Activated naive CD4-positive, alpha-beta T cell treated with anti-CD3 and anti-CD28 coated beads, Interleukin-2, amount 50 U/mL, for 16 hours (primary cell): Measurements from ENCODE around the gene MAPRE3.

Source experiments
- DNase-seq: peaks from one replicate; pipeline ENCODE4 v3.0.0-alpha.2; 2020

MAPRE3 gene

GRCh38 chr2:26986576-26986975 is 16.1 kb downstream of the MAPRE3 start:
- no peak for DNase-seq

- DNase-seq: no peak
Measured at GRCh38 chr2:26988058-26988860, 17.8 kb downstream of the MAPRE3 start.

GRCh38 chr2:26989156-26989555 is 18.7 kb downstream of the MAPRE3 start:
- no peak for DNase-seq

- no peak for DNase-seq
Measured at GRCh38 chr2:26991717-26992116, 21.3 kb downstream of the MAPRE3 start.

GRCh38 chr2:26993768-26994167 is 23.3 kb downstream of the MAPRE3 start:
- no peak for DNase-seq

- no peak for DNase-seq
Measured at GRCh38 chr2:26994983-26995382, 24.5 kb downstream of the MAPRE3 start.

- DNase-seq: no peak
Measured at GRCh38 chr2:26997394-26997793, 27.0 kb downstream of the MAPRE3 start.

GRCh38 chr2:26998323-26998722 is 27.9 kb downstream of the MAPRE3 start:
- DNase-seq: no peak

- no peak for DNase-seq
Measured at GRCh38 chr2:27000228-27000627, 29.8 kb downstream of the MAPRE3 start.

GRCh38 chr2:27000995-27001394 is 30.6 kb downstream of the MAPRE3 start:
- no peak for DNase-seq

- no peak for DNase-seq
Measured at GRCh38 chr2:27001950-27002349, 31.5 kb downstream of the MAPRE3 start.

GRCh38 chr2:27003007-27003406 is 32.6 kb downstream of the MAPRE3 start:
- no peak for DNase-seq

- no peak for DNase-seq
Measured at GRCh38 chr2:27003857-27004256, 33.4 kb downstream of the MAPRE3 start.

- DNase-seq: no peak
Measured at GRCh38 chr2:27006602-27007415, 36.4 kb downstream of the MAPRE3 start.

- DNase-seq: no peak
Measured at GRCh38 chr2:27007416-27008374, 37.3 kb downstream of the MAPRE3 start.

GRCh38 chr2:27008678-27009077 is 38.2 kb downstream of the MAPRE3 start:
- no peak for DNase-seq

- DNase-seq: no peak
Measured at GRCh38 chr2:27009083-27009482, 38.6 kb downstream of the MAPRE3 start.

GRCh38 chr2:27009716-27010115 is 39.3 kb downstream of the MAPRE3 start:
- no peak for DNase-seq

GRCh38 chr2:27010139-27010538 is 39.7 kb downstream of the MAPRE3 start:
- no peak for DNase-seq

- no peak for DNase-seq
Measured at GRCh38 chr2:27013738-27014137, 43.3 kb downstream of the MAPRE3 start.

- no peak for DNase-seq
Measured at GRCh38 chr2:27014771-27015433, 44.5 kb downstream of the MAPRE3 start.

GRCh38 chr2:27016801-27017325 is 46.4 kb downstream of the MAPRE3 start:
- DNase-seq: peak; percentile 52
